ENCODE measurements around the gene ZBTB20.

DNA sequence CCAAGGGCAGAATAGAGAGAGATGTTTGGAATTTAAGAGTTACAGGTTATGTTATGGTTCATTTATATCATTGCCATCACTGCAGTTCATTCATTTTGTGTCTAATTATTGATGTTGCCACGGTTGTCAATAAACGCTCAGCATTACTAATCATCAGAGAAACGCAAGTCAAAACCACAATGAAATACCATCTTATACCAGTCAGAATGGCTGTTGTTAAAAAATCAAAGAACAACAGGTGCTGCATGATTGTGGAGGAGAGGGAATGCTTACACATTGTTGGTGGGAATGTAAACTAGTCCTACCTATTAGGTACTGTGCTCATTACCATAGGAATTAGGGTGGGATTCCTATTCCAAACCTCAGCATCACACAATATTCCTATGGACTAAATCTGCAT is 502.7 kb downstream of the ZBTB20 start:
- TF ChIP-seq CTCF (IDR thresholded peaks at IDR 0.05) (no peak), POLR2A (IDR thresholded peaks at IDR 0.05) (no peak)

All from thyroid gland (tissue), 4 donors.